A673 (cell line): Measurements from ENCODE around the gene CPED1. TPM values are rescaled to one million over a fixed set of nuclear protein-coding genes. Genes with fewer than 3 reads are reported as not detected.
A peak's percentile ranks its signal among the peaks of the same experiment; 100 is the strongest.

ENCODE experiments used
- BruUV-seq: library from RNA; stranded (reverse); fragments of 400-500 nt; replicated peaks from 2 replicates; lab custom pipeline; 2021; lab: Mats Ljungman, UMichigan
- CTCF ChIA-PET: fragments of 300-600 bp; sonication (Branson Sonifier 250); formaldehyde crosslinking; loops from one replicate; lab custom pipeline; 2022; ENCODE audit warnings: antibody characterized with exemption; lab: Charles Lee
- POLR2A ChIA-PET: fragments of 300-600 bp; sonication (Branson Sonifier 250); formaldehyde crosslinking; loops from one replicate; lab custom pipeline; 2022; ENCODE audit warnings: antibody characterized with exemption; ENCODE audit not compliant: low non-redundant PET; lab: Charles Lee
- DNase-seq: peaks from one replicate; pipeline ENCODE4 v3.0.0-alpha.2; 2015; ENCODE audit warnings: low spot score
- H3K27ac ChIP-seq: fragments of 200-600 bp; sonication (generic); 2 replicates; pipeline ENCODE4 v1.5.1; 2016; ENCODE audit warnings: mixed run types, low read depth, mild to moderate bottlenecking, mixed read lengths, antibody characterized with exemption, low read length; ENCODE audit not compliant: poor library complexity, severe bottlenecking
- H3K27me3 ChIP-seq: fragments of 200-600 bp; sonication (generic); replicated peaks from 2 replicates; pipeline ENCODE4 v1.6.1; 2017; ENCODE audit warnings: mixed run types, low read depth, mild to moderate bottlenecking, mixed read lengths, antibody characterized with exemption, low read length; ENCODE audit not compliant: insufficient read depth, poor library complexity
- H3K36me3 ChIP-seq: fragments of 200-600 bp; sonication (generic); 2 replicates; pipeline ENCODE4 v1.6.1; 2016; ENCODE audit warnings: mixed run types, mild to moderate bottlenecking, mixed read lengths, antibody characterized with exemption, low read length; ENCODE audit not compliant: insufficient read depth, poor library complexity, severe bottlenecking
- H3K4me1 ChIP-seq: fragments of 200-600 bp; sonication (generic); 2 replicates; pipeline ENCODE4 v1.6.1; 2017; ENCODE audit warnings: mixed run types, mild to moderate bottlenecking, mixed read lengths, antibody characterized with exemption, low read length; ENCODE audit not compliant: insufficient read depth, poor library complexity, severe bottlenecking
- H3K4me3 ChIP-seq: fragments of 200-600 bp; sonication (generic); 2 replicates; pipeline ENCODE4 v1.5.1; 2016; ENCODE audit warnings: low read depth, mixed run types, mild to moderate bottlenecking, mixed read lengths, low read length; ENCODE audit not compliant: poor library complexity, severe bottlenecking
- H3K9me3 ChIP-seq: fragments of 200-600 bp; sonication (generic); 2 replicates; pipeline ENCODE4 v1.6.1; 2016; ENCODE audit warnings: mixed run types, low read depth, mild to moderate bottlenecking, mixed read lengths, antibody characterized with exemption, low read length; ENCODE audit not compliant: poor library complexity, severe bottlenecking
- EZH2 ChIP-seq: fragments of 200-600 bp; sonication (generic); IDR thresholded peaks from 2 replicates; pipeline ENCODE4 v1.6.1; 2017; ENCODE audit warnings: borderline replicate concordance, low read depth, mild to moderate bottlenecking, mixed read lengths, antibody characterized with exemption, low read length; ENCODE audit not compliant: poor library complexity, severe bottlenecking
- intact Hi-C: fragments of 100-400 bp; cut with micrococcal nuclease; formaldehyde crosslinking; loops from one replicate; pipeline ENCODE4 v1.10.0; 2022; ENCODE audit not compliant: unreplicated experiment
- total RNA-seq: library from RNA; stranded (reverse); gene quantifications from 2 replicates; pipeline ENCODE4 v1.2.3, GENCODE V29; 2021
- TF ChIP-seq, protein P1 (sequence below): fragments of 300-800, 200-600 bp; sonication (generic); conservative IDR thresholded peaks from 2 replicates; pipeline ENCODE4 v1.5.1; 2017; ENCODE audit warnings: low read depth, mild to moderate bottlenecking, antibody characterized with exemption, low read length, moderate library complexity, mixed read lengths

Gene CPED1
- total RNA-seq, 1 experiment from 2014 or later: 0.15 TPM

DNA sequence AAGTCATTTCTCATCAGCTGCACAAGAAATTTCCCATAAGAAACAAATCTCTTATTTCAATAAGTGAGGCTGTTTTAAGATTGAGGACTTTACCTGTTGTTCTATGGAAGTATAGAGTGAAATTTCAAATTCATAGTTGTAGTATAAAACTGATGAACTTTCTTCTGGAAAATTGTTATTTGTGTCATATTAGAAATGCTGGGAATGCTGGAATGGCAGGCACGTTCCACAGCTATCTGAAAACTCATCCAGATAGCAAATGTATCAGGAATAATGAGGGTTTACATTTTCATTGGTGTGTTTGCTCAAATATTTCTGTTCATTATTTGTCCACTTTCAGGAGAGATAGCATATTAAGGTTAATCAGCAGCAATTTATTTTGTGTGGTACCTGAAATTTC lies 40.8 kb downstream of the CPED1 start:
- Histone ChIP-seq H3K4me1 (peaks cover 28% of the 10 kb centered on the region), H3K36me3 (no peaks in the 10 kb centered on the region), H3K27me3 (no peaks in the 10 kb centered on the region), H3K9me3 (no peaks in the 10 kb centered on the region), H3K4me3 (no peak overlapping the region), H3K27ac (no peak overlapping the region)
- TF ChIP-seq, protein P1, sequence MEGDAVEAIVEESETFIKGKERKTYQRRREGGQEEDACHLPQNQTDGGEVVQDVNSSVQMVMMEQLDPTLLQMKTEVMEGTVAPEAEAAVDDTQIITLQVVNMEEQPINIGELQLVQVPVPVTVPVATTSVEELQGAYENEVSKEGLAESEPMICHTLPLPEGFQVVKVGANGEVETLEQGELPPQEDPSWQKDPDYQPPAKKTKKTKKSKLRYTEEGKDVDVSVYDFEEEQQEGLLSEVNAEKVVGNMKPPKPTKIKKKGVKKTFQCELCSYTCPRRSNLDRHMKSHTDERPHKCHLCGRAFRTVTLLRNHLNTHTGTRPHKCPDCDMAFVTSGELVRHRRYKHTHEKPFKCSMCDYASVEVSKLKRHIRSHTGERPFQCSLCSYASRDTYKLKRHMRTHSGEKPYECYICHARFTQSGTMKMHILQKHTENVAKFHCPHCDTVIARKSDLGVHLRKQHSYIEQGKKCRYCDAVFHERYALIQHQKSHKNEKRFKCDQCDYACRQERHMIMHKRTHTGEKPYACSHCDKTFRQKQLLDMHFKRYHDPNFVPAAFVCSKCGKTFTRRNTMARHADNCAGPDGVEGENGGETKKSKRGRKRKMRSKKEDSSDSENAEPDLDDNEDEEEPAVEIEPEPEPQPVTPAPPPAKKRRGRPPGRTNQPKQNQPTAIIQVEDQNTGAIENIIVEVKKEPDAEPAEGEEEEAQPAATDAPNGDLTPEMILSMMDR: no peak
- no peak for TF ChIP-seq EZH2
- ChIA-PET CTCF (no interaction called here), POLR2A (no interaction called here)
- BruUV-seq: no TSS peak
- no peak for DNase-seq
- intact Hi-C loops: no loop called here

DNA sequence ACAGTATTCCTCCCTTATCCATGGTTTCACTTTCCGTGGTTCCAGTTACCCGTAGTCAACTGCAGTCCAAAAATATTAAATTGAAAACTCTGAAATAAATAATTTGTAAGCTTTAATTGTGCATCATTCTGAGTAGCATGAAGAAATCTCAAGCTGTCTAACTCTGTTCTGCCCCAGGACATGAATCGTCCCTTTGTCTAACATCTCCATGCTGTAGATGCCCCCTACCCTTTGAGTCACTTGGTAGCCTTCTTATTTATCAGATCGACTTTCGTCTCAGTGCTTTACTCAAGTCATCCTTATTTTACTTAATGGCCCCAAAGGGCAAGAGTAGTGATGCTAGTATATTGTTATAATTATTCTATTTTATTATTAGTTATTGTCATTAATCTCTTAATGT lies 41.8 kb downstream of the CPED1 start:
- TF ChIP-seq EZH2: no peak
- TF ChIP-seq, protein P1: no peak
- intact Hi-C loops: no loop called here
- Histone ChIP-seq H3K9me3 (no peaks in the 10 kb centered on the region), H3K4me1 (peaks cover 25% of the 10 kb centered on the region), H3K36me3 (no peaks in the 10 kb centered on the region), H3K27ac (no peak overlapping the region), H3K27me3 (no peaks in the 10 kb centered on the region), H3K4me3 (no peak overlapping the region)
- POLR2A ChIA-PET: no interaction called here
- CTCF ChIA-PET: no interaction called here
- DNase-seq: no peak
- BruUV-seq: no TSS peak

DNA sequence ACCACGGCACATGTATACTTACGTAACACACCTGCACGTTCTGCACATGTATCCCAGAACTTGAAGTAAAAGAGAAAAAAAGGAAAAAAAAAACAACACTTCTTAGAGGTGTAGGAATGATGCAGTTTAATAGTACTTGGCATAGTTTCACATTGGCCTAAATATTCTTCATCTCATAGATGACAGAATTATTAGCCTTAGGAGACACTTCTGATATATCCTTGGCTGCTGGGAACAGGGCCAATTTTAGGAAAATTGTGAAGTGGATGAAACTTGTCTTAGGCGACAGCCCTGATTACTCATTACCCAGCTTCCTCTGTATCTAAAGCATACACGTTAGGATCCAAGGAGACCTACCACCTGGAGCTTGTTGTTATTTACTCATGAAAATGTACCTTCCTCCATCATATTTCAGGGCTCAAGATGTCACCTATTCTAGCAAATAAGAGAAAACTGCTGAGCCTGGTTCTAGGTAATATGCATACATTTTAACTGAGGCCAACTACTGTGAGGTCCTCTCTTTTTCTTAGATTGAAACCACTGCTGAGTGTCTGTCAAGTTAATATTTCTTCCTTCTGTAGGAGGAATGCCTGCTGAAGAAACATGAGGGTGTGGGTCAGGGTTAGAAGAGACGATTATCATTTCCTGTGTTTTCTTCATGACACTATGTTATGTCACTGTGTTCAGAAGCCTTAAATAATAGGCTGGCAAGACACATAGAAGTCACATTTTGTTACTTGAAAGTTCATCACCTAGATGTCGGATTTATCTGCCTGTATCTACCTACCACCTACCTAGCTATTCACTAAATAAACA lies 44.3 kb downstream of the CPED1 start:
- H3K4me3 ChIP-seq: no peak overlapping the region
- BruUV-seq: no TSS peak
- H3K36me3 ChIP-seq: no peaks in the 10 kb centered on the region
- no peaks in the 10 kb centered on the region for H3K27me3 ChIP-seq
- H3K27ac ChIP-seq: peak overlapping the region; percentile 5
- peaks cover 25% of the 10 kb centered on the region for H3K4me1 ChIP-seq
- TF ChIP-seq, protein P1: no peak
- TF ChIP-seq EZH2: no peak
- intact Hi-C loops: loop anchor here (2.0 kb wide), 1 partner anchor 40 kb away; no protein-coding TSS in a partner anchor
- ChIA-PET POLR2A (interaction anchor here (0.6 kb wide), 1 partner anchor 37 kb away, joined by 3 read pairs; no protein-coding TSS in a partner anchor), CTCF (no interaction called here)
- peak; percentile 68 for DNase-seq
- no peaks in the 10 kb centered on the region for H3K9me3 ChIP-seq
